SK-N-SH treated with all-trans-retinoic acid at 6 μM for 48 hours (cell line): ENCODE data around the gene AGBL5.

ENCODE experiments used
- ATAC-seq: fragments of 200-7000 bp; cut with Tn5 transposase; 3 replicates; pipeline ENCODE4 v1.9.1; 2020; ENCODE audit warnings: mild to moderate bottlenecking, moderate library complexity
- ARNTL ChIP-seq: fragments of 450-650 bp; formaldehyde crosslinking; IDR thresholded peaks from 2 replicates; pipeline ENCODE4 v1.5.0; 2020; ENCODE audit warnings: low read depth, mild to moderate bottlenecking, moderate library complexity, borderline replicate concordance
- BACH2 ChIP-seq: fragments of 250-450 bp; sonication (Bioruptor Pico); IDR thresholded peaks from 2 replicates; pipeline ENCODE4 v1.9.0; 2021; ENCODE audit warnings: mild to moderate bottlenecking, borderline replicate concordance
- ESRRG ChIP-seq: fragments of 250-450 bp; sonication (Bioruptor Pico); IDR thresholded peaks from 2 replicates; pipeline ENCODE4 v1.6.1; 2021; ENCODE audit warnings: mild to moderate bottlenecking
- GLIS3 ChIP-seq: fragments of 250-450 bp; sonication (Bioruptor Pico); IDR thresholded peaks from 2 replicates; pipeline ENCODE4 v1.5.0; 2020; ENCODE audit warnings: mild to moderate bottlenecking, moderate library complexity
- ISL1 ChIP-seq: fragments of 250-450 bp; sonication (Bioruptor Pico); IDR thresholded peaks from 2 replicates; pipeline ENCODE4 v2.1.2; 2022; ENCODE audit warnings: mild to moderate bottlenecking, moderate library complexity
- OSR1 ChIP-seq: fragments of 250-450 bp; sonication (Bioruptor Pico); IDR thresholded peaks from 2 replicates; pipeline ENCODE4 v1.8.0; 2022; ENCODE audit warnings: moderate library complexity, mild to moderate bottlenecking, inconsistent platforms
- PPARA ChIP-seq: fragments of 250-450 bp; sonication (Bioruptor Pico); IDR thresholded peaks from 2 replicates; pipeline ENCODE4 v1.5.0; 2020; ENCODE audit warnings: mild to moderate bottlenecking, borderline replicate concordance
- RARB ChIP-seq: fragments of 250-450 bp; sonication (Bioruptor Pico); IDR thresholded peaks from 2 replicates; pipeline ENCODE4 v1.8.0; 2021; ENCODE audit warnings: mild to moderate bottlenecking, moderate library complexity
- SNAI2 ChIP-seq: fragments of 250-450 bp; sonication (Bioruptor Pico); IDR thresholded peaks from 2 replicates; pipeline ENCODE4 v1.5.0; 2020; ENCODE audit warnings: mild to moderate bottlenecking, moderate library complexity
- TCF4 ChIP-seq: fragments of 250-450 bp; sonication (Bioruptor Pico); IDR thresholded peaks from 2 replicates; pipeline ENCODE4 v1.8.0; 2021; ENCODE audit warnings: mild to moderate bottlenecking, moderate library complexity, borderline replicate concordance
- ZC3H10 ChIP-seq: fragments of 250-450 bp; sonication (Bioruptor Pico); IDR thresholded peaks from 2 replicates; pipeline ENCODE4 v1.5.1; 2021; ENCODE audit warnings: mild to moderate bottlenecking, moderate library complexity
- ZFP3 ChIP-seq: fragments of 250-450 bp; sonication (Bioruptor Pico); IDR thresholded peaks from 2 replicates; pipeline ENCODE4 v1.5.0; 2020; ENCODE audit warnings: mild to moderate bottlenecking, moderate library complexity
- ZFP30 ChIP-seq: fragments of 450-650 bp; formaldehyde crosslinking; IDR thresholded peaks from 2 replicates; pipeline ENCODE4 v1.5.0; 2022; ENCODE audit warnings: mild to moderate bottlenecking, moderate library complexity
- ZNF565 ChIP-seq: fragments of 450-650 bp; formaldehyde crosslinking; conservative IDR thresholded peaks from 2 replicates; pipeline ENCODE4 v1.5.0; 2020; ENCODE audit warnings: low read depth, mild to moderate bottlenecking, moderate library complexity
- ZNF70 ChIP-seq: fragments of 450-650 bp; formaldehyde crosslinking; IDR thresholded peaks from 2 replicates; pipeline ENCODE4 v1.5.0; 2020; ENCODE audit warnings: mild to moderate bottlenecking, moderate library complexity
- ZNF8 ChIP-seq: fragments of 450-650 bp; formaldehyde crosslinking; IDR thresholded peaks from 2 replicates; pipeline ENCODE4 v1.5.0; 2020; ENCODE audit warnings: mild to moderate bottlenecking, moderate library complexity
- TF ChIP-seq, protein P1 (sequence below): fragments of 250-450 bp; sonication (Bioruptor Pico); IDR thresholded peaks from 2 replicates; pipeline ENCODE4 v1.8.0; 2021; ENCODE audit warnings: low read depth, mild to moderate bottlenecking, moderate library complexity, borderline replicate concordance
- TF ChIP-seq, protein P2 (sequence below): fragments of 250-450 bp; sonication (Bioruptor Pico); IDR thresholded peaks from 2 replicates; pipeline ENCODE4 v1.5.1; 2021; ENCODE audit warnings: mild to moderate bottlenecking, moderate library complexity
- TF ChIP-seq, protein P3 (sequence below): fragments of 250-450 bp; sonication (Bioruptor Pico); IDR thresholded peaks from 2 replicates; pipeline ENCODE4 v1.5.1; 2020; ENCODE audit warnings: low read depth, mild to moderate bottlenecking, moderate library complexity
- TF ChIP-seq, protein P4 (sequence below): fragments of 250-450 bp; sonication (Bioruptor Pico); IDR thresholded peaks from 2 replicates; pipeline ENCODE4 v1.5.0; 2020; ENCODE audit warnings: mild to moderate bottlenecking, moderate library complexity
- TF ChIP-seq, protein P5 (sequence below): fragments of 250-450 bp; sonication (Bioruptor Pico); IDR thresholded peaks from 2 replicates; pipeline ENCODE4 v1.8.0; 2020; ENCODE audit warnings: mild to moderate bottlenecking, moderate library complexity, borderline replicate concordance

Gene AGBL5

DNA sequence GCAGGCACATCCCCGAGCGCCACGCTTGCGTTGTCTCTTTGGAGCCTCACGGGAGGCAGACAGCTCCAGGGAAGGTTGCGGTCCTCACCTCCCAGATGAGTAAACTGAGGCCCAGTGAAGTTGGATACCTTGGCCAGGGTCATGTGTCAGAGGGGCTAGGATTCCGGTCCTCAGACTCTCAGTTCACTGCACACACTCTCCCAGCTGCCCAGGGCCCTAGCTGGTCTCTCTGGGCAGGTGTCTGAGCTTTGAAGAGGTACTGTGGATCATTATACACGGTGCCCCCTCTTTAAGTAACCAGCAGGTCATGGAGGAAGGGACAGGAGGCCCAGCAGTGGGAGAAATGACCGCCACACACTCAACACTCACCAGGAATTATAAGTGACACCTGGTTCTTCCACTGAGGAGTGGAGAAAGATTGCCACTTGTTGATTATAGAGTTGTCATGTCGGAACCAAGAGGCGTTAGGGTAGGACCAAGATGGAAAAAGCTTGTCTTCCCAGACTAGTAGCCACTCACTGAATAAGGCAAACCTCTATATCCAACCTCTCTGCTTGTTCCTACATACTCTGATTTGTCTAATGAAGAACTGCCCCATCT, 18.1 kb upstream of the AGBL5 start:
- TF ChIP-seq, protein P1, sequence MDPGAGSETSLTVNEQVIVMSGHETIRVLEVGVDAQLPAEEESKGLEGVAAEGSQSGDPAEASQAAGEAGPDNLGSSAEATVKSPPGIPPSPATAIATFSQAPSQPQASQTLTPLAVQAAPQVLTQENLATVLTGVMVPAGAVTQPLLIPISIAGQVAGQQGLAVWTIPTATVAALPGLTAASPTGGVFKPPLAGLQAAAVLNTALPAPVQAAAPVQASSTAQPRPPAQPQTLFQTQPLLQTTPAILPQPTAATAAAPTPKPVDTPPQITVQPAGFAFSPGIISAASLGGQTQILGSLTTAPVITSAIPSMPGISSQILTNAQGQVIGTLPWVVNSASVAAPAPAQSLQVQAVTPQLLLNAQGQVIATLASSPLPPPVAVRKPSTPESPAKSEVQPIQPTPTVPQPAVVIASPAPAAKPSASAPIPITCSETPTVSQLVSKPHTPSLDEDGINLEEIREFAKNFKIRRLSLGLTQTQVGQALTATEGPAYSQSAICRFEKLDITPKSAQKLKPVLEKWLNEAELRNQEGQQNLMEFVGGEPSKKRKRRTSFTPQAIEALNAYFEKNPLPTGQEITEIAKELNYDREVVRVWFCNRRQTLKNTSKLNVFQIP (CRISPR knock-in tag): no peak
- TF ChIP-seq, protein P2, sequence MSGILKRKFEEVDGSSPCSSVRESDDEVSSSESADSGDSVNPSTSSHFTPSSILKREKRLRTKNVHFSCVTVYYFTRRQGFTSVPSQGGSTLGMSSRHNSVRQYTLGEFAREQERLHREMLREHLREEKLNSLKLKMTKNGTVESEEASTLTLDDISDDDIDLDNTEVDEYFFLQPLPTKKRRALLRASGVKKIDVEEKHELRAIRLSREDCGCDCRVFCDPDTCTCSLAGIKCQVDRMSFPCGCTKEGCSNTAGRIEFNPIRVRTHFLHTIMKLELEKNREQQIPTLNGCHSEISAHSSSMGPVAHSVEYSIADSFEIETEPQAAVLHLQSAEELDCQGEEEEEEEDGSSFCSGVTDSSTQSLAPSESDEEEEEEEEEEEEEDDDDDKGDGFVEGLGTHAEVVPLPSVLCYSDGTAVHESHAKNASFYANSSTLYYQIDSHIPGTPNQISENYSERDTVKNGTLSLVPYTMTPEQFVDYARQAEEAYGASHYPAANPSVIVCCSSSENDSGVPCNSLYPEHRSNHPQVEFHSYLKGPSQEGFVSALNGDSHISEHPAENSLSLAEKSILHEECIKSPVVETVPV (CRISPR knock-in tag): no peak
- TF ChIP-seq ZFP30 (CRISPR knock-in tag) (no peak), ZNF70 (CRISPR knock-in tag) (no peak), ZFP3 (CRISPR knock-in tag) (no peak), GLIS3 (CRISPR knock-in tag) (no peak), BACH2 (no peak)
- TF ChIP-seq, protein P3, sequence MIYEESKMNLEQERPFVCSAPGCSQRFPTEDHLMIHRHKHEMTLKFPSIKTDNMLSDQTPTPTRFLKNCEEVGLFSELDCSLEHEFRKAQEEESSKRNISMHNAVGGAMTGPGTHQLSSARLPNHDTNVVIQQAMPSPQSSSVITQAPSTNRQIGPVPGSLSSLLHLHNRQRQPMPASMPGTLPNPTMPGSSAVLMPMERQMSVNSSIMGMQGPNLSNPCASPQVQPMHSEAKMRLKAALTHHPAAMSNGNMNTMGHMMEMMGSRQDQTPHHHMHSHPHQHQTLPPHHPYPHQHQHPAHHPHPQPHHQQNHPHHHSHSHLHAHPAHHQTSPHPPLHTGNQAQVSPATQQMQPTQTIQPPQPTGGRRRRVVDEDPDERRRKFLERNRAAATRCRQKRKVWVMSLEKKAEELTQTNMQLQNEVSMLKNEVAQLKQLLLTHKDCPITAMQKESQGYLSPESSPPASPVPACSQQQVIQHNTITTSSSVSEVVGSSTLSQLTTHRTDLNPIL (CRISPR knock-in tag): no peak
- TF ChIP-seq, protein P4, sequence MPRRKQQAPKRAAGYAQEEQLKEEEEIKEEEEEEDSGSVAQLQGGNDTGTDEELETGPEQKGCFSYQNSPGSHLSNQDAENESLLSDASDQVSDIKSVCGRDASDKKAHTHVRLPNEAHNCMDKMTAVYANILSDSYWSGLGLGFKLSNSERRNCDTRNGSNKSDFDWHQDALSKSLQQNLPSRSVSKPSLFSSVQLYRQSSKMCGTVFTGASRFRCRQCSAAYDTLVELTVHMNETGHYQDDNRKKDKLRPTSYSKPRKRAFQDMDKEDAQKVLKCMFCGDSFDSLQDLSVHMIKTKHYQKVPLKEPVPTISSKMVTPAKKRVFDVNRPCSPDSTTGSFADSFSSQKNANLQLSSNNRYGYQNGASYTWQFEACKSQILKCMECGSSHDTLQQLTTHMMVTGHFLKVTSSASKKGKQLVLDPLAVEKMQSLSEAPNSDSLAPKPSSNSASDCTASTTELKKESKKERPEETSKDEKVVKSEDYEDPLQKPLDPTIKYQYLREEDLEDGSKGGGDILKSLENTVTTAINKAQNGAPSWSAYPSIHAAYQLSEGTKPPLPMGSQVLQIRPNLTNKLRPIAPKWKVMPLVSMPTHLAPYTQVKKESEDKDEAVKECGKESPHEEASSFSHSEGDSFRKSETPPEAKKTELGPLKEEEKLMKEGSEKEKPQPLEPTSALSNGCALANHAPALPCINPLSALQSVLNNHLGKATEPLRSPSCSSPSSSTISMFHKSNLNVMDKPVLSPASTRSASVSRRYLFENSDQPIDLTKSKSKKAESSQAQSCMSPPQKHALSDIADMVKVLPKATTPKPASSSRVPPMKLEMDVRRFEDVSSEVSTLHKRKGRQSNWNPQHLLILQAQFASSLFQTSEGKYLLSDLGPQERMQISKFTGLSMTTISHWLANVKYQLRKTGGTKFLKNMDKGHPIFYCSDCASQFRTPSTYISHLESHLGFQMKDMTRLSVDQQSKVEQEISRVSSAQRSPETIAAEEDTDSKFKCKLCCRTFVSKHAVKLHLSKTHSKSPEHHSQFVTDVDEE (CRISPR knock-in tag): no peak
- TF ChIP-seq, all 23 proteins: peak for 0
- peak; percentile 15 for ATAC-seq

DNA sequence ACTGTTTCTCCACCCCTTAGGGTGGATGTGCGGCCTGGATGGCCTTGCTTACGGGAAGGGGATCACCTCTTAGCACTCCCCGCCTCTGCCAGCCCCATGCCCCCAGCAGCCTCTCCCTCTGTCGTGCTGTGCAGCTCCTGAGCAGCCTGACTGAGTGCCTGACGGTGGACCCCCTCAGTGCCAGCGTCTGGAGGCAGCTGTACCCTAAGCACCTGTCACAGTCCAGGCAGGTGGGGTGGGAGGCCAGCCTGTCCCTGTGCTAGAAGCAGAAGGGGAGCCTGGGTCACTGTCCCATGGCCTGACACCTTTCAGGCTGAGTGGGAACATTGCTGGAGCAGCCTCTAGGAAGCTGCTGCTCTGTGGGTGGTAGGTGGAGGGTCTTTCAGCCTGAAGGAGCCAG, 13.5 kb upstream of the AGBL5 start:
- TF ChIP-seq, protein P5, sequence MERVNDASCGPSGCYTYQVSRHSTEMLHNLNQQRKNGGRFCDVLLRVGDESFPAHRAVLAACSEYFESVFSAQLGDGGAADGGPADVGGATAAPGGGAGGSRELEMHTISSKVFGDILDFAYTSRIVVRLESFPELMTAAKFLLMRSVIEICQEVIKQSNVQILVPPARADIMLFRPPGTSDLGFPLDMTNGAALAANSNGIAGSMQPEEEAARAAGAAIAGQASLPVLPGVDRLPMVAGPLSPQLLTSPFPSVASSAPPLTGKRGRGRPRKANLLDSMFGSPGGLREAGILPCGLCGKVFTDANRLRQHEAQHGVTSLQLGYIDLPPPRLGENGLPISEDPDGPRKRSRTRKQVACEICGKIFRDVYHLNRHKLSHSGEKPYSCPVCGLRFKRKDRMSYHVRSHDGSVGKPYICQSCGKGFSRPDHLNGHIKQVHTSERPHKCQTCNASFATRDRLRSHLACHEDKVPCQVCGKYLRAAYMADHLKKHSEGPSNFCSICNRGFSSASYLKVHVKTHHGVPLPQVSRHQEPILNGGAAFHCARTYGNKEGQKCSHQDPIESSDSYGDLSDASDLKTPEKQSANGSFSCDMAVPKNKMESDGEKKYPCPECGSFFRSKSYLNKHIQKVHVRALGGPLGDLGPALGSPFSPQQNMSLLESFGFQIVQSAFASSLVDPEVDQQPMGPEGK (CRISPR knock-in tag): no peak
- TF ChIP-seq ZC3H10 (no peak), ISL1 (CRISPR knock-in tag) (no peak), ARNTL (CRISPR knock-in tag) (no peak), ZNF8 (CRISPR knock-in tag) (no peak), SNAI2 (CRISPR knock-in tag) (no peak), RARB (CRISPR knock-in tag) (no peak), PPARA (CRISPR knock-in tag) (no peak), TCF4 (CRISPR knock-in tag) (no peak), ZNF565 (CRISPR knock-in tag) (no peak), ZFP3 (CRISPR knock-in tag) (no peak), OSR1 (CRISPR knock-in tag) (no peak), ESRRG (CRISPR knock-in tag) (no peak), GLIS3 (CRISPR knock-in tag) (no peak), BACH2 (no peak)
- TF ChIP-seq, protein P3 (CRISPR knock-in tag): no peak
- TF ChIP-seq, protein P4 (CRISPR knock-in tag): no peak
- TF ChIP-seq, protein P1 (CRISPR knock-in tag): no peak
- ATAC-seq: no peak
